Ishikawa (cell line): ENCODE data around the gene RP9.

ENCODE experiments used
- CEBPB ChIP-seq: IDR thresholded peaks from 2 replicates; pipeline ENCODE4 v1.6.1; 2012
- EP300 ChIP-seq: IDR thresholded peaks from 2 replicates; pipeline ENCODE4 v1.6.1; 2012; ENCODE audit warnings: borderline replicate concordance
- REST ChIP-seq: IDR thresholded peaks from 2 replicates; pipeline ENCODE4 v1.6.1; 2012; ENCODE audit warnings: low read depth, mild to moderate bottlenecking

GRCh38 chr7:33129806-33130153 lies 20.6 kb upstream of the RP9 start:
- no peak for TF ChIP-seq EP300
- TF ChIP-seq CEBPB, result no peak
- TF ChIP-seq REST, result no peak
